Measurements from ENCODE around the gene HKDC1. TPM values are rescaled to one million over a fixed set of nuclear protein-coding genes. Genes with fewer than 3 reads are reported as not detected.

HKDC1 gene
- total and polyA plus RNA-seq, 10 of the 15 experiments (the other 5 are each of a cell fraction or from before 2014, with no cell fraction given) = 0.04 to 0.34 (median 0.13) TPM; not detected in 5

GRCh38 chr10:69225681-69226080 is 5.5 kb downstream of the HKDC1 start:
- Histone ChIP-seq H3K4me2 (ENCODE audit: control insufficient read depth, insufficient read depth) (no peak overlapping the region), H3K4me1 (ENCODE audit: control insufficient read depth, insufficient read depth, low read length) (peaks cover 46% of the 10 kb centered on the region), H3K79me2 (ENCODE audit: control insufficient read depth, insufficient read depth, low read length) (no peaks in the 10 kb centered on the region), H4K20me1 (ENCODE audit: control insufficient read depth, insufficient read depth) (no peaks in the 10 kb centered on the region), H3K27ac (ENCODE audit: control insufficient read depth, insufficient read depth) (no peak overlapping the region), H3K36me3 (ENCODE audit: control insufficient read depth in 2 of 2, insufficient read depth in 2 of 2, low read length in 1 of 2) (no peaks in the 10 kb centered on the region), H2AFZ (ENCODE audit: control insufficient read depth, low read depth, low read length) (no peak overlapping the region), H3K9me3 (replicated peaks; ENCODE audit: control insufficient read depth, insufficient read depth, low read length) (no peaks in the 10 kb centered on the region), H3K27me3 (replicated peaks in 1 of 2; ENCODE audit: control insufficient read depth in 2 of 2, insufficient read depth in 2 of 2, low read length in 1 of 2) (no peaks in the 10 kb centered on the region), H3K4me3 (no peak overlapping the region), H3K9ac (ENCODE audit: control insufficient read depth, insufficient read depth, low read length) (no peak overlapping the region)
- CTCF ChIA-PET = interaction anchor here (0.7 to 5.8 kb wide), 4 partner anchors 10 to 219 kb away, joined by 3 to 40 read pairs (median 4); no protein-coding TSS in a partner anchor
- intact Hi-C loops (cut with micrococcal nuclease; ENCODE audit: unreplicated experiment) (loop anchor here (10.0 kb wide), 1 partner anchor 101 kb away; the partner anchor contains the start of gene VPS26A), in situ Hi-C loops (cut with MboI) (loop anchor here (10.0 kb wide), 1 partner anchor 231 kb away; no protein-coding TSS in a partner anchor)
- DNase-seq (ENCODE audit: low read depth, low spot score) (no peak), FAIRE-seq (no peak), ATAC-seq (no peak)
- 62% methylated on average over 10 of the region's 10 CpGs for WGBS (ENCODE audit: insufficient coverage, insufficient replicate concordance, low lambda C conversion rate, missing lambda C conversion rate)
- TF ChIP-seq DPF2 (IDR thresholded peaks at IDR 0.05) = no peak
- TF ChIP-seq MEF2A (IDR thresholded peaks at IDR 0.05; ENCODE audit: insufficient read depth, low read depth, low read length) = no peak
- TF ChIP-seq MLLT1 (IDR thresholded peaks at IDR 0.05) = no peak
- TF ChIP-seq CREM (IDR thresholded peaks at IDR 0.05; ENCODE audit: low read depth) = no peak
- RAD21 ChIA-PET (ENCODE audit: unreplicated experiment) = interaction anchor here (0.9 to 1.9 kb wide), 5 partner anchors 10 to 220 kb away, joined by 3 to 8 read pairs (median 3); no protein-coding TSS in a partner anchor
- SMC1A ChIA-PET (ENCODE audit: uncharacterized antibody, unreplicated experiment) = interaction anchor here (0.8 to 1.0 kb wide), 3 partner anchors 21 to 218 kb away, joined by 3 to 4 read pairs (median 3); no protein-coding TSS in a partner anchor
- POLR2A ChIA-PET = interaction anchor here (0.8 to 2.0 kb wide), 4 partner anchors 8 to 270 kb away, joined by 3 to 5 read pairs (median 3); partner anchors contain the start of gene DDX21
- no TSS peak for BruUV-seq (replicated peaks)

Measured in GM12878 (cell line).